GM19395 (cell line): ENCODE results near the gene OR8H2.
"Not testable (repeated sequence)": the region's sequence is repeated elsewhere in the genome, so short reads cannot be mapped to it uniquely, and the experiment has no call there.

Experiments
- ATAC-seq: cut with Tn5 transposase; IDR thresholded peaks from one replicate; pipeline ENCODE4 v1.9.1; 2021; ENCODE audit warnings: mild to moderate bottlenecking, moderate library complexity; ENCODE audit not compliant: unreplicated experiment

Gene OR8H2, protein sequence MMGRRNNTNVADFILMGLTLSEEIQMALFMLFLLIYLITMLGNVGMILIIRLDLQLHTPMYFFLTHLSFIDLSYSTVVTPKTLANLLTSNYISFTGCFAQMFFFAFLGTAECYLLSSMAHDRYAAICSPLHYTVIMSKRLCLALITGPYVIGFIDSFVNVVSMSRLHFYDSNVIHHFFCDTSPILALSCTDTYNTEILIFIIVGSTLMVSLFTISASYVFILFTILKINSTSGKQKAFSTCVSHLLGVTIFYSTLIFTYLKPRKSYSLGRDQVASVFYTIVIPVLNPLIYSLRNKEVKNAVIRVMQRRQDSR

DNA sequence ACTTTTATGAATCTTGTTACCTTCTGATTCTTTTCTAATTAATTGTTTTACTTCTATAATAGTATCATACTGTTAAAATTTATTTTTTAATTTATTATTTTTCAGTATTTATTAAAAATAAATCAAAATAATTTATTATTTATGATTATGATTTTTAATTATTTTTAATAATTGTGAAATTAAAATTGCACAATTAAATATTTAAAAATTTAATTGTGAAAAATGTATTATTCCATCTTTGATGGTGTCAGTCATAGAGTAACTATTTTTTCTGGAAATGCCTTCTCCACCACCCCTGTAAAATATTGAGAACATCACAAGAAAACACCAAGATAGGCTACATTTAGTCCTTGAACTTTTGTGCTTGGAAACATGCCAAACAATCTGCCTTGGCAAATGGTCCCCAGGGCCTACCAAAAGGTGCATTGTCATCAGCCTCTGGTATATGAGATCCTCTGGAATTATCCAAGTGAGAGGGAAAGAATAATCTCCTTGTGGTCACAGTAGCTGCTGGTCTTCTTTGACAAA lies at the start of gene OR8H2:
TSS of gene OR8H2 (plus strand) at position 478 of the 528 bp plus-strand sequence. CDS start 1,356 bp downstream, outside the sequence.
- no peak for ATAC-seq

DNA sequence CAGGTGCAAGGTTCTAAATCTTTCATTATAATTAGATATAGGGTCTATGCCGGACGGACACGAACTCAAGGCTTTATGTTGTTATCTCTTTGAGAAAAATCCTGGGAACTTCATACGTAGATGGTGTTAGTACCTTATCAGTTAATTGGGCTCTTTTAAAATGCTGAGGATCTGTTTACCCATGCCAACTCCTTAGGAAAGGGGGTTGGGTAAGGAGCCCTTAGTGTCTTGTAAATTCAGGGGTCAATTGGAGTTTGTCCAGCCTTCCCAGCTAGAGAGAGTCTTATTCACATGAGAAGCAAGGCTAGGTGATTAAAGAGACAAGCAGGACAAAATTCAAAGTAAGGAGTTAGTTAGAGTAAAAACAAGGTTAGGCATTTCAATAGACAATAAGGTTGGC lies 47.1 kb upstream of the OR8H2 start:
- ATAC-seq = not testable (repeated sequence)

DNA sequence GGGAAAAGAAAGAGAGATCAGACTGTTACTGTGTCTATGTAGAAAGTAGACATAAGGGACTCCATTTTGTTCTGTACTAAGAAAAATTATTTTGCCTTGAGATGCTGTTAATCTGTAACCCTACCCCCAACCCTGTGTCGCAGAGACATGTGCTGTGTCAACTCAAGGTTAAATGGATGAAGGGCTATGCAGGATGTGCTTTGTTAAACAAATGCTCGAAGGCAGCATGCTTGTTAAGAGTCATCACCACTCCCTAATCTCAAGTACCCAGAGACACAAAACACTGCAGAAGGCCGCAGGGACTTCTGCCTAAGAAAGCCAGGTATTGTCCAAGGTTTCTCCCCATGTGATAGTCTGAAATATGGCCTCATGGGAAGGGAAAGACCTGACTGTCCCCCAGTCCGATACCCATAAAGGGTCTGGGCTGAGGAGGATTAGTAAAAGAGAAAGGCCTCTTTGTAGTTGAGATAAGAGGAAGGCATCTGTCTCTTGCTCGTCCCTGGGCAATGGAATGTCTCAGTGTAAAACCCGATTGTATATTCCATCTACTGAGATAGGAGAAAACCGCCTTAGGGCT lies 45.7 kb upstream of the OR8H2 start:
- not testable (repeated sequence) for ATAC-seq

DNA sequence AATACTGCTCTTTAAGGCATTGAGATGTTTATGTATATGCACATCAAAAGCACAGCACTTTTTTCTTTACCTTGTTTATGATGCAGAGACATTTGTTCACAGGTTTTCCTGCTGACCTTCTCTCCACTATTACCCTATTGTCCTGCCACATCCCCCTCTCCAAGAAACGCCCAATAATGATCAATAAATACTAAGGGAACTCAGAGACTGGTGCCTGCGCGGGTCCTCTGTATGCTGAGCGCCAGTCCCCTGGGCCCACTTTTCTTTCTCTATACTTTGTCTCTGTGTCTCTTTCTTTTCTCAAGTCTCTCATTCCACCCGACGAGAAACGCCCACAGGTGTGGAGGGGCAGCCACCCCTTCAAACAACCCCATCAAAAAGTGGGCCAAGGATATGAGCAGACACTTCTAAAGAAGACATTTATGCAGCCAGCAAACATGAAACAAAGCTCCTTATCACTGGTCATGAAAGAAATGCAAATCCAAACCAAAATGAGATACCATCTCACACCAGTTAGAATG lies 45.2 kb upstream of the OR8H2 start:
- ATAC-seq = not testable (repeated sequence)

DNA sequence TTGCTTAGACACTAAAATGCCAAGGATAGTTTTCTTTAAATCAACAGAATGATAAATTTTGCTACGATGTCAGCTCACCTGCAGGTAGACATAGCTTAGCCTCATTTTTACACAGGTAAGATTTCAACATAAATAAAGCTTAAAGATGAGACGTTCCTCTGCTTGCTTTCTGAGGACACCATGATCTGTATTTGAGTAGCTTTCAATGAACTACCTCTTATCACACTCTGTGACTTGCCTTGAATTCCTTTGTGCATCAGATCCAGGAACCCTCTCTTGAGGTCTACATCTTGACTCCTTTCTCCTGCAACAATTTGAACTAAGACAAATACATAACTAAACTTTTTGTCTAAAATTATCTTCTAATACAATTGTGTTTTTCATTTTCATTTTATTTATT lies 36.5 kb upstream of the OR8H2 start:
- no peak for ATAC-seq

DNA sequence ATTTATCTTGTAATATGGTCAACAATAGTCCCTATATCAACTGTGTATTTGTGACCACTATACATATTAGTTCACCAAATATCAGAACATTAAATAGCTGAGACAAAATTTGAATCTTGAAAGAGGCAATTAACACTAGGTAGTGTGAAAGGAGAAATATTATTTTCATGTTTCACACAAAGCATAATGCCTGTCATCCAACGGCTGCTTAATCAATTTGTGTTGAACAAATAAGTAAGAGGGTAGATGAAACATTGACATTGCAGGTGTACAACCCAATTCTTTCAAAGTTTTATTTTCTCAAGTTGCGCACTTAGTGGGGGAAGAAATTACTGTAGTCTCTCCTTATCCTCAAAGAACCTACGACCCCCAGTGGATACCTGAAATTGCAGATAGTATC lies 13.8 kb upstream of the OR8H2 start:
- no peak for ATAC-seq

DNA sequence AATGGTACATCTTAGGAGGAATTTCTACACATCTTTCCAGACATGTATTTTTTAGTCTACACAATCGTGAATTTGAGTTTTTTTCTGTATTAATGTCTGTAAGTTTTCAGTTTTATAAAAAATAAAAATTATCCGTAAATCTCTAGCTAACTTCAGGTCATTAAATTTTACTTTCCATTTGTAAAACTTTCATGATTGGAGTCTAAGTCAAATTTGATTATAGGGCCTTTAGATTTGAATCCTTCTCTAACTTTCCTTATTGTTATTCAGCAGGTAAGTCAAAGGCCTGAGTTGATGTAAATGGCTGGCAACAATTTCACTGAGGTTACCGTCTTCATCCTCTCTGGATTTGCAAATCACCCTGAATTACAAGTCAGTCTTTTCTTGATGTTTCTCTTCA lies 10.5 kb upstream of the OR8H2 start, which contains the start of gene OR8I2:
TSS of gene OR8I2 (plus strand) at position 301 of the 400 bp plus-strand sequence. CDS start at position 301, 0 bp downstream.
- ATAC-seq = no peak

DNA sequence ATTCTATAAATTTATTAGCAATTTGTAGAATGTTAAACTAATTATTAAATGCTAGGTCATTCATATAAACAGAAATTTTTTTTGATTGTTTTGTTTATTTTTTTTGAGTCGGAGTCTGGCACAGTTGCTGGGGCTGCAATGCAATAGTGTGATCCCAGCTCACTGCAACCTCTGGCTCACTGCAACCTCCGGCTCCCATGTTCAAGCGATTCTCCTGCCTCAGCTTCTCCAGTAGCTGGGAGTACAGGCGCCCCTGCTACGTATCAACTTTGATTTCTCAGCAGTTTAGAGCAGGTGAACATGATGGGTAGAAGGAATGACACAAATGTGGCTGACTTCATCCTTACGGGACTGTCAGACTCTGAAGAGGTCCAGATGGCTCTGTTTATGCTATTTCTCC lies 18.6 kb downstream of the OR8H2 start, which contains the start of gene OR8H3:
TSS of gene OR8H3 (plus strand) at position 301 of the 400 bp plus-strand sequence. CDS start at position 301, 0 bp downstream.
- no peak for ATAC-seq

DNA sequence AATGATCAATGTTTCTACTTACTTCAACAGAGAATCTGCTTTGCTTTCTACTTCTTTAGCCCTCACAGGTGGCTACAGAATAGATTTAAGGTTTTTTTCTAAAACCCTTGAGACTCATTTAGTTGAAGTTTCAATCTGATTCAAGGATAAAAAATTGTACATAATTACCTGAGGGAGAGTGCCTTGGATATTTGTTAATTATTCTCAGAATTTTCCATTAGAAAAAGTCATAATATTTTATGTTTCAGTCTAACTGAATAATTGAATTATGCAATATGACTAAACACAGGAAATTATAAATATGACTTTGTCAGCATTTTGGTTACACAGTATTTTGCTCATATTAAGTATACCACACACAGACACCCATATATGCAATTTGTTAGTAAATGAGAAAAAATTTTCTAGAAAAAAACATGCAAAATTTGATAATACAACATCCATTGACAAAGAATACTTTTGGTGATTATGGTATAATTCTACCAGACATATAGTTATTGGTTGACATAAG lies 36.7 kb downstream of the OR8H2 start, which contains the start of gene OR8J3:
TSS of gene OR8J3 (minus strand) at position 51 of the 511 bp plus-strand sequence. CDS start 2,483 bp downstream, outside the sequence.
- no peak for ATAC-seq

DNA sequence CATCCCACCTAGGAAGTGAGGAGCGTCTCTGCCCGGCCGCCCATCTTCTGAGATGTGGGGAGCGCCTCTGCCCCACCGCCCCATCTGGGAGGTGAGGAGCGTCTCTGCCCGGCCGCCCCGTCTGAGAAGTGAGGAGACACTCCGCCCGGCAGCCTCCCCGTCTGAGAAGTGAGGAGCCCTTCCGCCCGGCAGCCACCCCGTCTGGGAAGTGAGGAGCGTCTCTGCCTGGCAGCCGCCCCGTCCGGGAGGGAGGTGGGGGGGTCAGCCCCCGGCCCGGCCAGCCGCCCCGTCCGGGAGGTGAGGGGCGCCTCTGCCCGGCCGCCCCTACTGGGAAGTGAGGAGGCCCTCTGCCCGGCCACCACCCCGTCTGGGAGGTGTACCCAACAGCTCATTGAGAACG lies 40.2 kb downstream of the OR8H2 start:
- ATAC-seq = not testable (repeated sequence)

DNA sequence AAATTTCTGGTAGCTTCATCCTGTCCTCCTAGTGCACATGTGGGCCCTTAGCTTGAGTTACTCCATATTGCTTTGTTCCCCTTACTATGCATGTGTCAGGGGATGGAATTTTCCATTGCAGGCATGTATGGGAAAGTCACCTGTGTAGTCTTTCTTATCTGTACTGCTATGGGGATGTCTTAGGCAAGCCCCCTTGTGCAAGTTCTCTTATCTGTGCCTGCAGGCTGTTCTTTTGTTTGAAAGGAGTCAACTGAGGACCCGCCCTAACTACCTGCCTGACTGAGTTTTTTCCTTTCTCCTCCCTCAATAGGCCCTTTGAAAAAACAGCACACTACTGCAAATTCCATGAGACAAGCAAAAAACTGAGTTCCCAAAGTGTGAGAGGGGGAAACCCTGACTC lies 47.9 kb downstream of the OR8H2 start:
- no peak for ATAC-seq

DNA sequence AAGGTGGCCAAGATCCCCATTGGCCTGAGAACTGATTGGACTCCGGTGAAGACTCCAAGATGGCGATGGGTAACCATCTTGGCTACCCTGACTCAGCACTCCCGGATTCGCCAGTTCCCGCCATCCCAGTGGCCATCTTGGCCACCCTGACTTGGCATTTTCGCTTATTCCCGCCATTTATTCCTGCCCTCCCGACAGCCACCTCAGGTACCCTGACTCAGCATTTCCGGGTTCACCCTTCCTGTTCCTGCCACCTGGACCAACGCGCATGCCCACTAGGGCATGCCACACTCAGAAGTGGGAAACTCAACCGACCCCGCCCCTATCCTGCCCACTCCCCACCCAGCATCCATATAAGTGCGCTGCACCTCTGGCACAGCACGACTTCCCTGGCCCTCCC lies 48.8 kb downstream of the OR8H2 start:
- no peak for ATAC-seq
